Activated CD8-positive, alpha-beta memory T cell treated with anti-CD3 and anti-CD28 coated beads, Interleukin-2, amount 10 ng/mL, durations not matched to agents 7 days and 5 days (primary cell): ENCODE measurements around the gene WFS1. TPM values are rescaled to one million over a fixed set of nuclear protein-coding genes. Genes with fewer than 3 reads are reported as not detected.

Experiments
- ATAC-seq: fragments of 150-1000 bp; cut with Tn5 transposase; one replicate; pipeline ENCODE4 v1.10.0; 2021; ENCODE audit warnings: moderate library complexity
- CTCF ChIA-PET: fragments of 350-600 bp; sonication (Branson Sonifier 250); formaldehyde crosslinking; loops from one replicate; lab custom pipeline; 2021; ENCODE audit warnings: antibody characterized with exemption; lab: Charles Lee
- DNase-seq: peaks from one replicate; pipeline ENCODE4 v3.0.0-alpha.2; 2020
- H3K27ac Mint-ChIP-seq: one replicate; pipeline ENCODE4 v1.8.0; 2021; ENCODE audit warnings: mild to moderate bottlenecking, mixed read lengths
- H3K27me3 Mint-ChIP-seq: one replicate; pipeline ENCODE4 v1.8.0; 2021; ENCODE audit warnings: mixed read lengths
- H3K36me3 Mint-ChIP-seq: one replicate; pipeline ENCODE4 v1.8.0; 2021; ENCODE audit warnings: mild to moderate bottlenecking, mixed read lengths
- H3K4me1 Mint-ChIP-seq: one replicate; pipeline ENCODE4 v1.8.0; 2021; ENCODE audit warnings: mixed read lengths
- H3K4me3 Mint-ChIP-seq: one replicate; pipeline ENCODE4 v1.8.0; 2021; ENCODE audit warnings: mild to moderate bottlenecking, moderate library complexity, mixed read lengths
- H3K9me3 Mint-ChIP-seq: one replicate; pipeline ENCODE4 v1.8.0; 2022; ENCODE audit warnings: low read depth, mixed read lengths
- total RNA-seq, 2 experiments: library from RNA; stranded (reverse); gene quantifications; one replicate each; pipeline ENCODE4 v1.2.3, GENCODE V29; 2021

The WFS1 gene
- total RNA-seq, 2 experiments from 2014 or later = 1.8 to 2.2 TPM

DNA sequence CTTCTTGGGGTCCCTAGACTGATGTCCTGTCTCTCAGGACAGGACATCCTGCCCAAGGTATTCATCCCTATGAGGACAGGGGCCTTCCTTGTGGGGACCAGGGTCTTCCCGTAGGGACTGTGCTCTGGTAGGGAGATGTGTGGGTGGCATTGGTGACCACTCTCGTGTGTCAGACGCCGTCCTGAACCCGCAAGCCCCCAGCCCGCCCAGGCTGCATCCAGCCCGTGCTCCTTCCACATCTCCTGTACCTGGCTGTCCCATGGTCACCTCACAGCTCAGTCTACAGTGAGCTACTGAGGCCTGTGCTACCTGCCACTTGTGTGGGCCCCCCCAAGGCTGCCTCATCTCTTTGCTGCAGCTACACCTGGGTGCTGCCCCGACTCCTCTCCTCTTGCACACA is 24.0 kb downstream of the WFS1 start:
- no peak for DNase-seq
- Mint-ChIP-seq H3K4me1 (no peaks in the 10 kb centered on the region), H3K9me3 (no peaks in the 10 kb centered on the region), H3K4me3 (no peak overlapping the region), H3K36me3 (no peaks in the 10 kb centered on the region), H3K27me3 (no peaks in the 10 kb centered on the region), H3K27ac (no peak overlapping the region)
- CTCF ChIA-PET = interaction anchor here (1.8 kb wide), 1 partner anchor 43 kb away, joined by 4 read pairs; no protein-coding TSS in a partner anchor
- ATAC-seq = no peak

DNA sequence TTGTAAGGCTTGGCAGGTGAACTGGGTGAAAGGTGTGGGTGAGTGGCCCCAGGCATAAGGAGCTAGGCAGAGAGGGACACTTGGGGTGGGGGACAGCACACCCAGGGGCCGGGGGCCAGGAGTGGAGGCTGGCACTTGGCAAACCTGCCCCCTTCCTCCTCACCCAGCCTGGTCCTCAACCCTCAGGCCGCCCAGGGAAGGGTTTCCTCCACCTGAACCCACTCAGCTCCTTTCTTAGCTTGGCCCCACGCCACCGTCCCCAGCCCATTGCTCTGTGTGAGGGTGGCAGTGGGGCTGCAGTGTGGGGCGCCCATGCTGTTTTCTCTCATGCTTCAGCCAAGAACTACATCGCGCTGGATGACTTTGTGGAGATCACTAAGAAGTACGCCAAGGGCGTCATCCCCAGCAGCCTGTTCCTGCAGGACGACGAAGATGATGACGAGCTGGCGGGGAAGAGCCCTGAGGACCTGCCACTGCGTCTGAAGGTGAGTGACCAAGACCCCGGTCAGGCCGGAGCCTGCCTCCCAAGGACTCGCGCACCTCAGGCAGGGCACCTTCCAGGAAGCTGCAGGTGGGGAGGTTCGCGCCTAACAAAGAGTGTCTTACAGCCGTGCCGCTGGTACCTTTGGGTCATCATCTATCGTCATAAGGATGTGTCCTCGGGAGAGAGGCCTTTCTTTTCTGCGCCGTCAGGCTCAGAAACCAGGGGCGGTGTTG is 25.2 kb downstream of the WFS1 start:
- Mint-ChIP-seq H3K4me1 (no peaks in the 10 kb centered on the region), H3K27ac (no peak overlapping the region), H3K27me3 (no peaks in the 10 kb centered on the region), H3K36me3 (no peaks in the 10 kb centered on the region), H3K9me3 (no peaks in the 10 kb centered on the region), H3K4me3 (no peak overlapping the region)
- ATAC-seq (no peak), DNase-seq (no peak)
- CTCF ChIA-PET = interaction anchor here (1.6 to 1.8 kb wide), 2 partner anchors 44 to 45 kb away, joined by 4 to 5 read pairs; no protein-coding TSS in a partner anchor

- CTCF ChIA-PET = interaction anchor here (1.6 kb wide), 1 partner anchor 46 kb away, joined by 5 read pairs; no protein-coding TSS in a partner anchor
- no peaks in the 10 kb centered on the region for H3K36me3 Mint-ChIP-seq
- DNase-seq (no peak), ATAC-seq (no peak)
- H3K4me3 Mint-ChIP-seq = no peak overlapping the region
- H3K27me3 Mint-ChIP-seq = no peaks in the 10 kb centered on the region
- no peak overlapping the region for H3K27ac Mint-ChIP-seq
- H3K9me3 Mint-ChIP-seq = no peaks in the 10 kb centered on the region
- no peaks in the 10 kb centered on the region for H3K4me1 Mint-ChIP-seq
These were observed 25.8 kb downstream of the WFS1 start for GRCh38 chr4:6295495-6295894.

- ATAC-seq = no peak
- CTCF ChIA-PET = interaction anchor here (1.6 kb wide), 1 partner anchor 46 kb away, joined by 5 read pairs; no protein-coding TSS in a partner anchor
- no peaks in the 10 kb centered on the region for H3K36me3 Mint-ChIP-seq
These were observed 26.4 kb downstream of the WFS1 start for GRCh38 chr4:6296026-6296425.

GRCh38 chr4:6297266-6297815 is 27.7 kb downstream of the WFS1 start:
- CTCF ChIA-PET = interaction anchor here (1.2 kb wide), 1 partner anchor 47 kb away, joined by 4 read pairs; no protein-coding TSS in a partner anchor
- Mint-ChIP-seq H3K27ac (no peak overlapping the region), H3K36me3 (no peaks in the 10 kb centered on the region), H3K9me3 (no peaks in the 10 kb centered on the region), H3K4me3 (no peak overlapping the region), H3K4me1 (no peaks in the 10 kb centered on the region), H3K27me3 (no peaks in the 10 kb centered on the region)
- DNase-seq = no peak
- ATAC-seq = no peak

More at GRCh38 chr4:6296026-6296425, 26.4 kb downstream of the WFS1 start:
- H3K27ac Mint-ChIP-seq = no peak overlapping the region
- no peak overlapping the region for H3K4me3 Mint-ChIP-seq
- no peaks in the 10 kb centered on the region for H3K4me1 Mint-ChIP-seq
- DNase-seq = no peak
- no peaks in the 10 kb centered on the region for H3K9me3 Mint-ChIP-seq
- H3K27me3 Mint-ChIP-seq = no peaks in the 10 kb centered on the region

DNA sequence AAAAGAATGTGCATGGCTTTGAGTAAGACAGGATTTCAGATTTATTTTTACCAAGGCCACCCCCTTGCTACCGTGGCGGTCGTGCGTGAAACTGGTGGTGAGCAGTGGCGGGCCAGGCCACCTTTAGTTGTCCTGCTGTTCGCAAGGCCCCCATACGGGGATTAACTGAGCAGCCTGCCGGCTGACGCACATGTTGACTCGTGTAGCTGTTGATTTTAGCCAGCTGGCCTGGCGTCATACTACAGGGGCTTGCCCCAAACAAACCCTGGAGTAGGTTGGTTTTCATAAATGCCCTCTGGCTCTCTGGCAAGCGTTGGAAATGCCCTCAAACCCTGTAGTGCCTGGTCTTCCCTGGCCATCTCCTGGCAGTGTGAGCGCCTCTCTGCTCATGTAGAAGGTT is 28.4 kb downstream of the WFS1 start:
- DNase-seq (no peak), ATAC-seq (no peak)
- CTCF ChIA-PET = interaction anchor here (1.2 kb wide), 1 partner anchor 47 kb away, joined by 4 read pairs; no protein-coding TSS in a partner anchor
- no peak overlapping the region for H3K4me3 Mint-ChIP-seq
- H3K9me3 Mint-ChIP-seq = no peaks in the 10 kb centered on the region
- no peaks in the 10 kb centered on the region for H3K4me1 Mint-ChIP-seq
- no peaks in the 10 kb centered on the region for H3K36me3 Mint-ChIP-seq
- no peaks in the 10 kb centered on the region for H3K27me3 Mint-ChIP-seq
- H3K27ac Mint-ChIP-seq = no peak overlapping the region

GRCh38 chr4:6298852-6299251 is 29.2 kb downstream of the WFS1 start:
- Mint-ChIP-seq H3K36me3 (no peaks in the 10 kb centered on the region), H3K9me3 (no peaks in the 10 kb centered on the region), H3K4me1 (no peaks in the 10 kb centered on the region), H3K27ac (no peak overlapping the region), H3K27me3 (no peaks in the 10 kb centered on the region), H3K4me3 (no peak overlapping the region)
- CTCF ChIA-PET = no interaction called here
- ATAC-seq (no peak), DNase-seq (no peak)

GRCh38 chr4:6299875-6300274 is 30.2 kb downstream of the WFS1 start:
- no peak for ATAC-seq
- Mint-ChIP-seq H3K27me3 (no peaks in the 10 kb centered on the region), H3K4me1 (peaks cover 2% of the 10 kb centered on the region), H3K9me3 (no peaks in the 10 kb centered on the region), H3K27ac (no peak overlapping the region), H3K36me3 (no peaks in the 10 kb centered on the region), H3K4me3 (no peak overlapping the region)
- CTCF ChIA-PET = no interaction called here
- no peak for DNase-seq

DNA sequence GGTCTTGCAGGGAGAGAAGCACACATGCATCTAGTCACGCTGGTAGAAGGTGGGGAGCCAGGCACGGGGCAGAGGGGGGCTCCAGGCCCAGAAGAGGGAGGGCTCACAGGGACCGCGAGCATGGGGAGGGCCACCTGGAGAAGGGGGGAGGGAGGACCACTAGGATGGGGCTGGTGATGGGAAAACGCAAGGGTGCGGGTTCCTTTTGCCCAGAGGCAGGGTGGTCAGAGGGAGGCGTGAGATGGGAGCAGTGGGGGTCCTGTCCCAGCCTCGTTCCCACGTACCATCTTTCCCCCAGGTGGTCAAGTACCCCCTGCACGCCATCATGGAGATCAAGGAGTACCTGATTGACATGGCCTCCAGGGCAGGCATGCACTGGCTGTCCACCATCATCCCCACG is 30.7 kb downstream of the WFS1 start:
- no peak for ATAC-seq
- no peak for DNase-seq
- Mint-ChIP-seq H3K27ac (no peak overlapping the region), H3K4me1 (peaks cover 2% of the 10 kb centered on the region), H3K36me3 (no peaks in the 10 kb centered on the region), H3K9me3 (no peaks in the 10 kb centered on the region), H3K27me3 (peaks cover 3% of the 10 kb centered on the region), H3K4me3 (no peak overlapping the region)
- CTCF ChIA-PET = no interaction called here

- H3K36me3 Mint-ChIP-seq = no peaks in the 10 kb centered on the region
- peaks cover 10% of the 10 kb centered on the region for H3K27me3 Mint-ChIP-seq
- no peak for ATAC-seq
- no peaks in the 10 kb centered on the region for H3K9me3 Mint-ChIP-seq
- DNase-seq = no peak
- no peak overlapping the region for H3K27ac Mint-ChIP-seq
- no peak overlapping the region for H3K4me3 Mint-ChIP-seq
- CTCF ChIA-PET = no interaction called here
- H3K4me1 Mint-ChIP-seq = peaks cover 2% of the 10 kb centered on the region
These were observed 31.5 kb downstream of the WFS1 start for GRCh38 chr4:6301051-6301731.

DNA sequence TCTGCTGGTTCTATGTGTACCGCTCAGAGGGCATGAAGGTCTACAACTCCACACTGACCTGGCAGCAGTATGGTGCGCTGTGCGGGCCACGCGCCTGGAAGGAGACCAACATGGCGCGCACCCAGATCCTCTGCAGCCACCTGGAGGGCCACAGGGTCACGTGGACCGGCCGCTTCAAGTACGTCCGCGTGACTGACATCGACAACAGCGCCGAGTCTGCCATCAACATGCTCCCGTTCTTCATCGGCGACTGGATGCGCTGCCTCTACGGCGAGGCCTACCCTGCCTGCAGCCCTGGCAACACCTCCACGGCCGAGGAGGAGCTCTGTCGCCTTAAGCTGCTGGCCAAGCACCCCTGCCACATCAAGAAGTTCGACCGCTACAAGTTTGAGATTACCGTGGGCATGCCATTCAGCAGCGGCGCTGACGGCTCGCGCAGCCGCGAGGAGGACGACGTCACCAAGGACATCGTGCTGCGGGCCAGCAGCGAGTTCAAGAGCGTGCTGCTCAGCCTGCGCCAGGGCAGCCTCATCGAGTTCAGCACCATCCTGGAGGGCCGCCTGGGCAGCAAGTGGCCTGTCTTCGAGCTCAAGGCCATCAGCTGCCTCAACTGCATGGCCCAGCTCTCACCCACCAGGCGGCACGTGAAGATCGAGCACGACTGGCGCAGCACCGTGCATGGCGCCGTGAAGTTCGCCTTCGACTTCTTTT is 32.2 kb downstream of the WFS1 start:
- peaks cover 17% of the 10 kb centered on the region for H3K27me3 Mint-ChIP-seq

DNA sequence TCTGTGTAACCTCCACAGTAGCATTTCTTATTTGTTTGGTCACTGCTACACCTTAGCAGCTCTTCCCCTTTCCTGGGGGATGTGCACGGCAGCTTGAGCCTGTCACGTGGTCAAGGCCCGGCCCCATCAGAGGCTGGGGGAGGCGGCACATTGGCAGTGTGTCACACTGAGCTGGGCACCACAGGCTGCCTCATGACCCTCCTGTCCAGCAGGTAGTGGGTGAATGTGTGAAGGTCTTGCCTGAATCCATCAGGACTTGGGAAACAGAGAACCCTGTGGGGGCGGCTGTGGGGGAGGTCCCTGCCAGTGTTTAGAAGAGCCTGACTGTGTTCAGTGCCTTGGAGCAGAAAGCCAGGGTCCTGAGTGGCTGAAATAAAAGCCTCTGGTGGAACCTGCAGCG is 33.2 kb downstream of the WFS1 start:
- Mint-ChIP-seq H3K27me3 (peaks cover 27% of the 10 kb centered on the region), H3K36me3 (no peaks in the 10 kb centered on the region), H3K4me3 (no peak overlapping the region), H3K27ac (no peak overlapping the region), H3K4me1 (peaks cover 6% of the 10 kb centered on the region), H3K9me3 (no peaks in the 10 kb centered on the region)
- DNase-seq = no peak
- CTCF ChIA-PET = no interaction called here
- no peak for ATAC-seq

More for the DNA sequence above, 32.2 kb downstream of the WFS1 start:
- ATAC-seq (no peak), DNase-seq (no peak)
- H3K36me3 Mint-ChIP-seq = no peaks in the 10 kb centered on the region
- CTCF ChIA-PET = no interaction called here
- H3K9me3 Mint-ChIP-seq = no peaks in the 10 kb centered on the region
- H3K4me3 Mint-ChIP-seq = no peak overlapping the region
- H3K27ac Mint-ChIP-seq = no peak overlapping the region
- peaks cover 2% of the 10 kb centered on the region for H3K4me1 Mint-ChIP-seq

- no peak overlapping the region for H3K4me3 Mint-ChIP-seq
- CTCF ChIA-PET = interaction anchor here (1.0 kb wide), 1 partner anchor 52 kb away, joined by 3 read pairs; no protein-coding TSS in a partner anchor
- no peak overlapping the region for H3K27ac Mint-ChIP-seq
- no peaks in the 10 kb centered on the region for H3K36me3 Mint-ChIP-seq
- no peak for ATAC-seq
- peaks cover 36% of the 10 kb centered on the region for H3K27me3 Mint-ChIP-seq
- H3K4me1 Mint-ChIP-seq = peaks cover 12% of the 10 kb centered on the region
- no peak for DNase-seq
- H3K9me3 Mint-ChIP-seq = no peaks in the 10 kb centered on the region
These were observed 34.3 kb downstream of the WFS1 start for GRCh38 chr4:6303943-6304342.
